GM04504 (cell line): ENCODE measurements around the gene B4GALT5.
"Not testable (repeated sequence)": the region's sequence is repeated elsewhere in the genome, so short reads cannot be mapped to it uniquely, and the experiment has no call there.

ENCODE experiments used
- DNase-seq: peaks from one replicate; pipeline ENCODE4 v3.0.0-alpha.2; 2012; ENCODE audit warnings: low read depth

Gene B4GALT5

DNA sequence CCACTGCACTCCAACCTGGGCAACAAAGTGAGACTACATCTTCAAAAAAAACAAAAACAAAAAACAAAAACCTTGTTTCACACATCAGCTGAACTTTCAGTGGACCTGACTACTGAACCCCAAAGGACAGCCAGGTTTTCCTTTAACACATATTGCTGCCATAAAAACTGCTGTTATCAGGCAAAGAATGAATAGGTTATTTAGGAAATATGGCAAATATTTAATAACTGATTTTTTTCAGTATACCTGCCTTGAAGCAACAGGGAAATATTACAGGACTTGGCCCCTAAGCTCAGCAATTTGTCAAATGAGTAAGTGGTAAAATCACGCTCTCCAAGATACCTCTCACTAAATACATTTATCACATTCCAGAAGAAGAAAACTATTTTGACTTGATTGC, 34.0 kb downstream of the B4GALT5 start:
- no peak for DNase-seq

DNA sequence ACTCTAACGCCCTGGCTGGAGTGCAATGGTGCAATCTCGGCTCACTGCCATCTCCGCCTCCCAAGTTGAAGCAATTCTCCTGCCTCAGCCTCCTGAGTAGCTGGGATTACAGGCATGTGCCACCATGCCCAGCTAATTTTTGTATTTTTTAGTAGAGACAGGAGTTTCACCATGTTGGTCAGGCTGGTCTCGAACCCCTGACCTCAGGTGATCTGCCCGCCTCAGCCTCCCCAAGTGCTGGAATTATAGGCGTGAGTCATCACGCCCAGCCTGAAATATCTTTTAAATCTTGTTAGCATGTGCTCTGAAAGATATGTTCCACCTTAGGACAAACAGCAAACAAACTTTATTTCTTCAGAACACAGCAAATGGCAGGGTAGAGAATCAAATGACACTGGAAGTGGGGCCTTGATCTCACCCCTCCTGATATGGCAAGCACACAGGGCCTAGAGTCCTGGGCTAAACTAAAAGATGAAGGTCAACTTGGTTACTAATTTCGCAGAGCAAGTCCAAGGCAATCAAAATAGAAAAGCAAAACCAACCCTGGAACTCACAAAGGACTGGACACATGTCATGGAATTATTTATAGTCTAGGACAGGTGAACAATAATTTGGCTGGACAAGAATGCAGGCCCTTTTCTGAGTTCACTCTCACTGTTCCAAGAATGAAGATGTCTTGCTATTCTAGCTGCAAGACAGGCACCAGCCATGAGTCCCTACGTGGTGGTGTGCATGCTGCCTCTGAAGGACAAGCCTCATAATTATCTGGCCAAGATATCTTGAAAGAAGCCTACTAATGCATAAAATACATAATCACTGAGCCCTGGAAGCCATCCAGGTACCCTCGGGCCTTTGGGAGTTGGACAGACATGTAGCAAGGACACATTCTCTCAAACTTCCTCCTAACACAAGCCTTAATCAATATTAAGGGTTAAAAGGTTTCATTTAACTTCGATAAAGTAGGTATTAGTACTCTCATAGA, 35.6 kb downstream of the B4GALT5 start:
- no peak for DNase-seq

DNA sequence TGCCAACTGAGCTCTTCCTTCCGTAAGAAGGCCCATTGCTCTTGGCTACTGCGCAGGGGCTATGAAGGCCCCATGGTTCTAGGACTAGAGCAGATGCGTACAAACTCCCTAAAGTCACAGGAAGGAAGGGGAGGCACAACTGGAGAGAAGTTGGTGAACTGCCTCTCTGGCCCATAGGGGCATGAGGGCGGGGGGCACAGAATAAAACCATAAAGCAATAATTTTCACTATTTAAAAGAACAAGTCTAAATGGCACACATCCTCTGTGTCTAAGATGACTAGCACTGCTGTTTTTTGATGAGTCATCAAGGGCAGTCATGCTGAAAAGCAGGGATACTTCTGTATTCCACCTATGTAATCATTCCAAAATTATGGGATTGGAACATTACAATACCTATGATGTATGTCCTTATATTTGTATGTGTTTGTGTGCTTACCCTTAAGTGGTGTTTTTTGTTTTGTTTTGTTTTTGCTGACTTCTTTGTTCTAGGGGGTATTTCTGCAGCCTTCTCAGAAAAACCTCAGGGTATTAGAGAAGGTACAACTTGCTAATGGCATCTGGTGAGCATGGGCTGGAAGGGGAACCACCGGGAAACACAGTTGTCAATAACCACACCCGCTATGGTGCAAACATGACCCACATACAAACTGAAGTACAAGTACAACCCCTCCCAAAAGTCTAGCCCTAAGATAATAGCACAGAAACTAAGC, 36.9 kb downstream of the B4GALT5 start:
- DNase-seq, result no peak

DNA sequence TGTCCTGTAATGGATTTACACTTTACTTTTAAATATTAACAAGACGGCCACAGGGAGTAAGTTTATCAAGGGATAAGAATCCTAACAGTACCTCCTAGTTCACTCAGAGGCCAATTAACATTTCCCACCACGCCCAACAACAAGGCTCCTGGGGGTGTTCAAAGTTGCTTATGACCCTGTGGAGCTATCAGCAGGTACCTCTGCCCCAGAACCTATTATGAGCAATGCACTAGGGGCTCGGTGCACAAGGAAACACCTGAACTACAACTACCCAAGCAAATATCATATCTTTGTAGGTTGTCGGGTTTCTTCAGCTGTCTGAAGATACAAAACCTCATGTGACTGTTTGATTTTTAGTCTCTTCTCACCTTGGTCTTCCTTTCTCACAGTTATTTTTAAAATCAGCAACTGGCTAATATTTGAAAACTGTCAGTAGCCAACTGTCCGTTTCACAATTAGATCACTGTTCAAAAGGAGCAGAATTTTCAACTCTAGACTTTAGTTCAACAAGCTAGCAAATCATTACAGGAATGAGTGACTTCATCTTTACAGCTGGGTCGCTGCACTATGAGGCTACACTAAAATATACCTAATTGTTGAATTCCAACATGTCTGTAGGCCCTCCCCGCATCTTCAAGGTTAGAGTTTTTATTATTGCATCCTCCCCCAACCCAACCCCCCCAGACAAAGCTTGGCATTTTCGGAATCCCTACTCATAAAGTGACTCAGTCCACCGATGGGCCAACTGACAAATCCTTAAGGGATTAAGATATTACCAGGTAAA, 38.1 kb downstream of the B4GALT5 start:
- DNase-seq, result no peak

DNA sequence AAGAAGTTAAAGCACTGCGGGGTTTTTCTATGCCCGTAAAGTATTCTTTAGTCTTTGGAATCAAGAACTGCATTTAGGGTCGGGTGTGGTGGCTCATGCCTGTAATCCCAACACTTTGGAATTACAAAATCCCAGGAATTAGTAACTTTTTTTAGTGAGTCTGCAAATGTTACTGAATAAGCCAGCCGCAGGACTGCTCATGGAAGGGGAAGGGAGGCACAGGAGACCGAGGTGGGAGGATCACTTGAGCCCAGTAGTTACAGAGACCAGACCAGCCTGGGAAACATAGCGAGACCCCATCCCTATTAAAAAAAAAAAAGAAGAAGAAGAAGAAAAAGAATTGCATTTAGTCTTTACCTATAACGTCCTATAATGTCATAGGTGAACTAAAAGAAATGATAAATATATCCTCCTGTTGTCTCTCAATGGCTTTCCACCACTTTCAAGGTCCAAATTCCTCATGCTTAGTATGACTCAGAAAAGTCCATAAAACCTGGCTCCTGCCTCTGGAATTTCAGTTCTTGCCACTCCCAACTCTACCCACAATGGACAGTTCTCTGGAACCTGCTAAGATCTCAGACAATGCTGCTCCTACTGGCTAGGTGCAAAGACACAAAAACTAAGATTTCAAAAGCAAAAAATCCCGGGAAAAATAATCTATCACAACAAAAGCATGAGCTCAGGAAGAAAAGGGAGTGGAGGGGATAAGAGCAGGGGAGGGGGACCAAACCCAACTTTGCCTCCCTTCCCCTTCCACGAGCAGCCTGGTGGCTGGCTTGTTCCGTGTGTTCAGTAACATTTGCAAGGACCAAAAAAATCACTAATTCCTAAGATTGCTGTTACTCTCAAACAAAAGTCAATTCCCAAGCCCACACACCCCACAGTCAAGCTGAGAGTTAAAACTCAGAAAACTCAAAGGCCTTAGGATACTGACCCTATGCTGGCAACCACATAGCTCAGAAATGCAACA, 39.0 kb downstream of the B4GALT5 start:
- no peak for DNase-seq

DNA sequence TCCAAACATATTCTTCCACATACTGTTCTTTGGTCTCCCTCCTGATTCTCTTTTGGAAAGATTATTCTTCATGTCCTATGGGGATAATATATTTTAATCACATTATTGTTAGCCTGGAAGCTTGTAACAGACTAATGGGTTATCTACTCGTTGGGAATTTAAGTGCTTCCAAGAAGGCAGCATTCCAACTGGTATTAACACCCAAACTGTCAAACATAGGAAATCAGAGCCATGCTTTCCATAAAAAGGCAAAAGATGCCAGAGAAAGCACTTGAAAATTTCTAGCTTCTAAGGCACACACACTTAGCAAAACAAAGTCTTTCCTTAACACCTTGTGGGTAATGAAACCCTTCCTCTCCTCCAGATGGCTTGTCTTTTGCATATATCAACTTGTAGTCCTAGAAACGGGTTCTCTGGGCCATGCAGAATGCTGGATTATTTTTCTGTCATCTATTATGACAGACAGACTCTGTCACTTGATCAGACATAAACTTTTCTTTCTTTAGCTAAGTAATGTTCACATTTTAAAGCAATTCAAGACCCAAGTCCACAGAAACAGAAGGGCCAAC, 41.5 kb downstream of the B4GALT5 start:
- no peak for DNase-seq

DNA sequence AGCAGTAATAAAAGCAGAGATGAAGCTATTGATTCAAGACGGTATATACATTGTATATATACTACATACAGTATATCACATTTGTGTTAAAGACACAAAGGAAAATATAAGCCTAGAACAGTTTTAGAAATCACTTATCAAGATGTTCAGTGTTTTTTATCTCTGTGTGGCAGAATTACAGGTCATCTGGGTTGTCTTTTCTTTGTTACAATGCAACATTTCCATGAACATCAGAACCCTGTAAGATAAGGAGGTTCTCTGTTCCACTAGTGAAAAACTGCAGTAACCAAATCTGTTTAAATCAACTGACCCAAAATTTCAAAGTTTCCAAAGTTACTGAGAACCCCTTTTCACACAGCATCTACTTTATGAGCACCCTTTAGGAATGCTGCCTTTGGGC, 42.2 kb downstream of the B4GALT5 start:
- no peak for DNase-seq

DNA sequence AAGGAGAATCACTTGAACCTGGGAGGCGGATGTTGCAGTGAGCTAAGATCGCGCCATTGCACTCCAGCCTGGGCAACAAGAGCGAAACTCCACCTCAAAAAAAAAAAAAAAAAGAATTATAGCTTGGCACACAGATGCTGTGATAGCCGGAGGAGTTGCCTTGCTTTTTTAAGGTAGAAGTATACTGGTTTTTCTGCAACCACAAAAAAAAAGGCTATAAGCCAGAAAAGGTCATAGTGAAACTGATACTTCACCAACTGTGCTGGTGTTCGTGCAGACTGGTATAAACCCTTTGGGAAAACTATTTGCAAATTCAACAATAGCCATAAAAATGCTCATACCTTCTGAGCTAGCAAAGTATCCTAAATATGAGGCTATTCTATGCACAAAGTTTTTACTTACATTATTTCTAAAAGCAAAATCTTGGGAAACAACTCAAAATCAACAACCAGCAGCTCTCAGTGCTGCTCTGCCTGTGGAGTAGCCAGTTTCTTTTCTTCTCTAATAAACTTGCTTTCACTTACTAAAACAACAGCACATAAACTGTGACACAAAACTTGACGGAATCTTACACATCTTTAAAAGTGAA, 44.0 kb downstream of the B4GALT5 start:
- no peak for DNase-seq

DNA sequence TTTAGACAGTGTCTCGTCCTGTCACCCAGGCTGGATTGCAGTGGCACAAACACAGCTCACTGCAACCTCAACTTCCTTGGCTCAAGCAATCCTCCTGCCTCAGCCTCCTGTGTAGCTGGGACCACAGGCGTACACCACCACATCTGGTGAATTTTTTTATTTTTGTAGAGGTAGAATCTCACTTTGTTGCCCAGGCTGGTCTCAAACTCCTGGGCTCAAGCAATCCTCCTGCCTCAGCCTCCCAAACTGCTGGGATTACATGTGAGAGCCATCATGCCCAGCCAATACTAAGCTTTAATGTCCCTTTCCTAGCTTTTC, 44.8 kb downstream of the B4GALT5 start:
- DNase-seq, result not testable (repeated sequence)

DNA sequence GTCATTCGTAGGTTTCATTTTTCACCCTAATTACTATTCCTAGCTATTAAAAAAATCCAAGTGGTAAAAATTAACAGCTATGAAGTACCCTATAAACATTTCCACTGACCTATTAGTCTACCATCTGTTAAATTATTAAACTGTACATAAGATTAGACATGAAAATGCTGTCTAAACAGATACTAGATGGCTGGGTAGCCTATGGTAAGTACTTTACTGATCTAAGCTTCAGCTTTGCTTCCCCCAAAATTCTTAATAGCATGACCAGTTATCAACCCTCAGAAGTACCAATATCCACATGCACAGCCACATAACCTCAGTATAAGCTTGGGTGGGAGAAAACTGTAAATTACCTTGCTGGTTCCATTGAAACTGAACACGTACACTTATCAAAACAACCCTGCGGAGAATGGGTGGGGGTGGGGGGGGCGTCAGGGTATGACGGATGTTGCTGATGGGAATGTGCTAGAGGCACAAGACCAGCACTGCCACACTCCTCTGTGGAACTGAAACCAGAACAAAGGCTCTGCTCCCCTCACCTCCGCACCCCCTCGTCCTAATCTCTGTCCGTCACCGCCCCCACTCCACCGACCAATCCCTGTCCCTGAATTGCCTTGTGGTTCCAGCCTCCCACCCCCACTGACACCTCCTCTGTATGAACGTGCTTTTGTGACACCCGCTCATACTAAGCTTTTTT, 45.3 kb downstream of the B4GALT5 start:
- no peak for DNase-seq

DNA sequence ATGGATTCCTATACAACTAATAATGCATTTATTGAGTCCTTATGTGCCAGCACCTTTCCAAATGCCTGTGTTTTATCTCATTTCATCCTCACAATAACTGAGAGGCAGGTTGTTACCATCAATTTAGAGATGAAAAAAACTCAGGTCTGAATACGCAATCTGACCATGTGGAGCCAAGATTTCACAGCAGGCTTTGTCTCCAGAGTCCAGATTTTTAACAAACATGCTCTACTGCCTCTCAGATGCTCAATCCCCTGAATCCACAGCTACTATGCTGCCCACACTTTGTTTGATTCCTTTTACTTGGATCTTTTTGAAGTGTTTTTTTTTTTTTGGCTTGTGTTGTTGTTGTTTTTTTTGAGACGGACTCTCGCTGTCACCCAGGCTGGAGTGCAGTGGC, 46.8 kb downstream of the B4GALT5 start:
- no peak for DNase-seq

DNA sequence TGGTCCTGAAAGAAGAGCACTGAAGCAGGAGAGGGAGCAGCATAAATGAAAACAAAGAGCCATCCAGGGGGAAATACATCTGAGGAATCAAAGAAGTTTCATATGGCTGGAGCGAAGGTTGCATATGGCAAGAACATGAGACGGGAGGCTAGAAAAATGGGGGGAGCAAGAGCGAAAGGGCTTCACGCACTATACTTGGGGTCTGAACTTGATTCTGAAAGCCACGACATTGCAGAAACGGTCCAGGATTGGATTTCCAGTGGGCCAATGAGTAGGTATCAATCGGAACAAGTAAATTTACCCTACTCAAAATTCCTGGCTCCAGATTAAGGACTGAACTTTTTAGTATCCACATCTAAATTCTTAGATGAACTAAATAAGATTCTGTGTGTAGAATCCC, 47.9 kb downstream of the B4GALT5 start:
- no peak for DNase-seq

DNA sequence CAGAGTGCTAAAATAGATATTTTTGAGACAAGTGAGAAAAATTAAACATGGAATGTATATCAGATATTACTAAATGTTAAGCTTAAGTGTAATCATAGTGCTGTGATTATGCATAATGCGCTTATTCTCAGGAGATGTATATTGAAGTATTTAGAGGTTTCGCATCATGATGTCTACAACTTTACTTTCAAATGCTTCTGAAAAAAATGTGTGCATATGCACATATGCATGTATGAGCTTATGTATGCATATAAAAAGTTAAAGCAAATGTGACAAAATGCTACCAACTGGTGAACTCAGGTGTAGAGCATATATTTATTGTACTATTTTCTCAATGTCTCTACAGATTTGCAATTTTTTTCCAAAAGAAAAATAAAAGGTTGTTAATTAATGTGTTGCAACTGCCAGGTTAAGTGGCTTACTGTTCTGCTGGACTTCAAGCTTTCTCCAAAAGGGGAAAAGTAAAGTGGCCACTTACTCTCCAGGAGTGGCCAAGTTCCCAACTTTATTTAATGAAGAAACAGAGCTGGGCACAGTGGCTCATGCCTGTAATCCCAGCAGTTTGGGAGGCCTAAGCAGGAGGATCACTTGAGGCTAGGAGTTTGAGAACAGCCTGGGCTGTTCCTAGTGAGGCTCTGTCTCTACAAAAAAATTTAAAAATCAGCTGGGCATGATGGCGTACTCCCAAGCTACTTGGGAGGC, 48.9 kb downstream of the B4GALT5 start:
- no peak for DNase-seq

DNA sequence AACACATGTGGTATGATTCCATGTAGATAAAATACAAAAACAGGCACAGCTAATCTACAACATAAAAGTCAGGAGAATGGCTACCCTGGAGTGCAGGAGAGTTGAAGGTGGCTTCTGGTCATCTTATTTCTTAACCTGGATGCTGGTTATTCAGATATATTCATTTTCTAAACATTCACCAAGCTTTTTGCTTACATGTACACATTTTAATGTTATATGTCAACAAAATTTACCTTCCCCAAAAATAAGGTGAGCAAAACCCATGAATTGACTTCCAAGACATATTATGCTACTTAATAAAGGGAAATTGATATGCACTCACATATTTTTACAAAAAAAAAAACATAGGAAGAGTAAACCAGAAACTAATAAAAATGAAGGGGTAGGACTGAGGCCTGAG, 50.6 kb downstream of the B4GALT5 start:
- no peak for DNase-seq

DNA sequence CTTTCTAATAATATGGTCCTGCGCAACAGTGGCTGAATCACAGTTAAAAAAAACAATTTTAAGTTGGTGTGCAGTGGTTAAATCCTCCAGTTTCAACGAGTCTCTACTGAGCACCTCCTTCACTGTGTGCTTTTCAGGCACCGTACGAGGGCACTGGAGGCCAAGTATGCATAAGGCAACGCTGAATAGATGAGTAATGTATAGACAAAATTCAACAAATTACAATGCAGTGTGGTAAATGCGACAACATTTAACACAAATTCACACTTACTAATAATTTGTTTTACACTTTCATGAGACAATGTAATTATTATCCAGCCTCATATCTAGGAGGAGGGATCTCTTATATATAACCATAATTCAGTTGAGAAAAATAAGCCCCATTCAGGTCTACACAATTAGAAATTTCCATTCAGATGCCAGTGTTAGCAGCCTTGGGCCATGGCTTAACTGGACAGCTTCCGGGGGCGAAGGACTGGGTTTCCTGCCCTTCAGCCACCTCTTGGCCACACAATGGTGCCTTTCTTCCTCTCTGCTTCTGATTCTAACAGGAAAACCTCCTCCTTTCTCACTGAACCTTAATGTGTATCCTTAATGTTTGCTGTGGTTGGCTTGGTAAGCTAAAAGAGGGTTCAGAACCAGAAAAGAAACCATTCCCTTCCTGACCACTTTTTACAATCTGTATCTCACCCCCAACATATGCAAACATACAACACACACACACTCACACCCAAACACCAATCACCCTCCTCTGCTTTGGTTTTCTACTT, 51.9 kb downstream of the B4GALT5 start:
- no peak for DNase-seq

DNA sequence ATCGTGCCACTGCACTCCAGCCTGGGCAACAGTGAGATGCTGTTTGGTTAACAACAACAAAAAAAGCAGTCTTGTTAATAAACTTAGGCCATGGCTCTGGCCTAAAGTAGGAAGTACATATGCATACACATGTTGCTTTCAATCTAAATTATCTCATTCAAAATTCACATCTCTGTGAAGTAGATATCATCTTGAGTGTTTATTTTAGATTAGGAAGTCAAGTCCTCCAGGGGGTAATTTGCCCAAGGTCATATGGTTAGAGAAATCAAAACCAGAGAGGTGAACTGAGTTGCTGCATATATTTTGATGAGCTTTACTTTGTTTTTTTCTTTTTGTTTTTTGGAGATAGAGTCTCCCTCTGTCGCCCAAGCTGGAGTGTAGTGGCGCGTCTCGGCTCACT, 52.8 kb downstream of the B4GALT5 start:
- no peak for DNase-seq

DNA sequence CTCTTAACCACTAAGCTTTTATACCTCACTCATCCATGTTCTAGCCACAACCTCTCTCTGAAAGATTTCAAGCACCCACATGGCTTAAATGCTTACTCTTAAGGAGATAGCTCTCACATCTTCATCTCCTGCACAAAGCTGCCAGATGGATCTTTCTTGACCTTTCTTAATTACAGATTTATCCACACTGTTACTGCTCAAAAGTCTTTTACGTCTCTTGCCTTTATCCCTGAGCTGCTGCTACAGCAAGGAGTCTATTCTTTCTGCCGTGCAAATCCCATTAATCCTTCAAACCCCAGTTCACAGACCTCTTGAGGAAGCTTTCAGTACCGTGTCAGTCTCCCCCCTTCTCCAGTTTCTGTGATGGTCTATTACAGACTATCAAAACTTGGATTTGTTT, 54.6 kb downstream of the B4GALT5 start:
- DNase-seq, result no peak

DNA sequence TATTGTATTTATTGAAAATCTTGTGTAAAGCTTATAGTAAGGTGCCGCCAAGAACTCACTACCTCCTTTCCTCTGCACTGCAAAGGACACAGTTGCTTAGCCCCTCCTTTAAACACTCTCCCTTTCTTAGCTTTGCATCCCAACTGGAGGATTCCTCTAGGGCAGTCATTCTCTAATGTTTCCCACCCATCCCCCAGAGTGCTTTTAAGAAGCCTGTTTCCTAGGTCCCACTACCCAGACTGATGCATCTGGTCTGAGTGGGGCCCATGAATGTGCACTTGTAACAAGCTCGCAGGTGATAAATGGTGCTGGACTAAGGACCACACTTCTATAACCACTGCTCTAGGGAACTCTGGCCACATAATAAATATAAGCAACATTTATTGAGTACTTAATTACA, 55.2 kb downstream of the B4GALT5 start:
- no peak for DNase-seq
